Hematopoietic multipotent progenitor cell treated with erythropoietin and hydrocortisone succinate and interleukin-3 and kit ligand, for 15 days (in vitro differentiated cells): ENCODE data around the gene FCRLA.

ENCODE experiments used
- DNase-seq: peaks from one replicate; pipeline ENCODE4 v3.0.0-alpha.2; 2015; ENCODE audit warnings: low spot score

FCRLA gene

GRCh38 chr1:161731981-161732718, 25.1 kb downstream of the FCRLA start:
- DNase-seq: no peak

DNA sequence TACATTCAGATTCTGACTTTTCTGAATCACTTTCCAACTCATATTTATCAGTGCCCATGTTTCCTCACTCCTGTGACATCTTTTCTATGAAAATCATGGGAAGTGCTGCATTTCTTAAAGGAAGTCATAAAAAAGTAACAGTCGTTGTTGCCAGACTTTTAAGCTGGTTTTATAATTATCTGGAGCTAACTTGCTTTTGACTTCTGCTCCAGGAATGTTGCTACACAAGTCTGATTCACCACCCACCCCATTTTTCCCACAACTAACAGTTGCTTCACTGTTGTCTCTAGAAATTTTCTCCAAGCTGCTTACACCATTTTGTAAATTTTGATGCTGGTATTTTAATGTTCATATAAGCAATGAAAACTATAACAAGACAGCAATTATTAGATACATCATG, 26.5 kb downstream of the FCRLA start:
- no peak for DNase-seq

DNA sequence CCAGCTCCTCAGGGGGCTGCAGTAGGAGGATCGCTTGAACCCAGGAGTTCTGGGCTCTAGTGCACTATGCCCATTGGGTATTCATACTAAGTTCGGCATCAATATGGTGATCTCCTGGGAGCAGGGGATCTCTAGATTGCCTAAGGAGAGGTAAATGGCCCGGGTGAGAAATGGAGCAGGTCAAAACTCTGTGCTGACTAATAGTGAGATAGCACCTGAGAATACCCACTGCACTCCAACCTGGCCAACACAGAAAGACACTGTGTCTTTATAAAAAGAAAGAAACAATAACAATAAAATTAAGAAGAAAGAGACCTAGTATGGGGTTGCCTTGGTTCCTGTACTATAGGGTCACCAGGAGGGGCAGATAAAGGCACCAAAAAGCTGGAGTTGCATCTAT, 28.8 kb downstream of the FCRLA start:
- no peak for DNase-seq

DNA sequence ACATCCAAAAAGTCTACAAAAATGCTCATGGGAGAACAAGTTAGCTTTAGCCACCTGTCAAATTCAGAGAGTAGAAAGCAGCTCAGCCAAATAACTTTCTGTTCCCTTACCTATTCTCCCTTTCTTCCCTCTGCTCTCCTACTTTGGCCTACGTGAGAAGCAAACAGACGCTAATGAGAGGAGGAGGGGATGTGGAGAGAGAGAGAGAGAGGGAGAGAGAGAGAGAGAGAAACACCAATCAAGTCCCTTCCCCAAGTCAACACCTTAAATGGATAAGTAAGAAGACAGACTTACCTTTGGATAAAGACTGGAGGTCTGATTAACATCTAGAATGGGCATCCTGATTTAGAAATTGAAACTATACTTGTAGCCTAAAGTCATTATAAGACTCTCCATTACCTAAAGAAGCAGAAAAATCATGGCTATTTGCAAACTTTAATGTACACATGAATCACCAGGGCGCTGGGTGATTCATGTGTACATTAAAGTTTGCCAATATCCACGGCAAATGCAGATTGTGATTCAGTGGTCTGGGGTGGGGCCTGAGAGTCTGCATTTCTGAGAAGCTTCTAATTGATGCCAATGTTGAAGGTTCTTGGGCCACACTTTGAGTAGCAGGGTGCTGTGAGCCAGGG, 29.4 kb downstream of the FCRLA start:
- DNase-seq: peak; percentile 49

DNA sequence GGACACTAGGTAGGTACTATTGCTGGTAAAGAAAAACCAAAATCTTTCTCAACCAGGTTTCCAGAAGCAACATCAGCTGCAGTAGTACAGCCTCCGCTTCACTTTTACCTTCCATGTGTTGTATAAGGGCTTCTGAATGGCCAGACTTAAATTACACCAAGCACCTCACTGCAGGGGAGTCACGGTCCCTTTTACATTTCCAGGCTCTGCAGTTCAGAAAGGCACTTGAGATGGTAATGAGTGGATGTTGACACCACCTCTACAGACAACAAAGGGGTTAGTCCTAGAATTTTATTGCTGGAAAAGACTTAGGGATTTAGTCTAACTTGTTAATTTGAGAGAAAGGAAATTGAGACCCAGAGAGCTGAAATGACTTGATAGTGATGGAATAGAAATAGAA, 30.6 kb downstream of the FCRLA start:
- DNase-seq: no peak

GRCh38 chr1:161738627-161739287, 31.7 kb downstream of the FCRLA start:
- peak; percentile 86 for DNase-seq

DNA sequence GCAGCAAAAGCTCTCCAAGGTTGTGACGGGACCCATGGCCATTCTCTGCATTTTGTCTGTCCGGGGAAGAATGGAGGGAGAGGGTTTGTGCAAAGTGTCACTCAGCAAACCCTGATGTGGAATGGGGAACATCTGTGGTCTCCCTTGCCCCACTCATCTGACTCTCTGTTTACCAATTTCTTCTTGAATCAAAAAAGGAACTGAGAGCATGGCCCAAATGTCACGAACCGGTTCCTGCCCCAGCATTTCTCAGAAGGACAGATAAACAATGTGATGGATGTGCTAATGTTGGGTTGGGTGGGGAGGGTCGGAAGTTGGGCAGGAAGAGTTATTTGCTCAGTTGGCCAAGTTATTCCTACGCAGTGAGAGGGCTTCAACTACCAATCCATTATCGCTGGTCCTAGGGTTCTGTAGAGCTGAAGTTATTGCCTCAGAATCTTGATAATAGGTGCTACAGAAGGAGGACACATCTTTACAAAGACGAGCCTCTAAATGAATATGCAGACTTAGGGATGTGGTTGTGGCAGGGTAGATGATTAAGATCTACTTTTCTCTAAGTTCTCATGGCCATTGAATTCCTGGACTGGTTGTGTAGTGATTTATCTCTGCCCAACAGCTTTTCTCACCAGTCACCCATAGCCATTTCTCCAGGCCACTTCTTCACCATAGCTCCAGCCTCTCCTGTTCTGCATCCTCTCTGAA, 33.0 kb downstream of the FCRLA start:
- no peak for DNase-seq

- DNase-seq: no peak
Observed at GRCh38 chr1:161740921-161741320, 33.9 kb downstream of the FCRLA start.

DNA sequence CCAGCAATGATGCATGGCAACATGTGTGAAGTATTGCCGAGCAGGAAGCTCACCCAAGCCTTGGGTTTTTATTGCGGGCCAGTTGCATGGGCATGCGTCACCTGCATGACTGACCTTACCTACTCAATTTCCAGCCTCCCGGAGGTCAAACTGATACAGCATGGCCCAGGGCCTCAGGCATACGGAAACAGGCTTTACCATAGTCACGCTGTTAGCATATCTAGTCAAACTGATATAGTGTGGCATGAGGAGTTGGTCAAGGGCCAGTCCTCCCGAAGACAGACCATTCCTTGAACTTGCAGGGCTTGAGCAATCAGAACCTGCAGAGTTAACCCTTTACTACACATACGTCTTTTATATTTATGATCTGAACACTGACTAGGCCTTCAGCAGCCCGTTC, 36.2 kb downstream of the FCRLA start:
- no peak for DNase-seq

DNA sequence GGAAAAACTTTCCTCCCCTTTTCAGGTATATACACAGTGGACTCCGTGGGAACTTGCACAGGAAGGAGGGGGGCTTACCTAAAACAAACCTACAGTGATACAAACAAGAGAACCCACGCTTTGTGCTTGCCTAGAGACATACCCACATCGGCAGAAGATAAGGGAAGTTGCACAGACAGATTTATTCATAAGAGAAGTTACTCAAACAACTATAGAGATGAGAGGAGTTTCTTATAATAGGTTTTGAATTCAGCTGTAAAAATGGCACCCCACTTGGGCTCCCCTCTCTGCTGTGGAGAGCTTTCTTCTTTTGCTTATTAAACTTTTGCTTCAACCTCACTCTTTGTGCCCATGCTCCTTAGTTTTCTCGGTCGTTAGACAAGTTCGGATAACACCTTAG, 40.8 kb downstream of the FCRLA start:
- DNase-seq: no peak

GRCh38 chr1:161749509-161750407, 42.7 kb downstream of the FCRLA start, which contains the start of gene DUSP12:
DUSP12 (plus strand) TSS chr1:161749786; CDS start chr1:161749802, 16 bp downstream.
- peak; percentile 83 for DNase-seq

DNA sequence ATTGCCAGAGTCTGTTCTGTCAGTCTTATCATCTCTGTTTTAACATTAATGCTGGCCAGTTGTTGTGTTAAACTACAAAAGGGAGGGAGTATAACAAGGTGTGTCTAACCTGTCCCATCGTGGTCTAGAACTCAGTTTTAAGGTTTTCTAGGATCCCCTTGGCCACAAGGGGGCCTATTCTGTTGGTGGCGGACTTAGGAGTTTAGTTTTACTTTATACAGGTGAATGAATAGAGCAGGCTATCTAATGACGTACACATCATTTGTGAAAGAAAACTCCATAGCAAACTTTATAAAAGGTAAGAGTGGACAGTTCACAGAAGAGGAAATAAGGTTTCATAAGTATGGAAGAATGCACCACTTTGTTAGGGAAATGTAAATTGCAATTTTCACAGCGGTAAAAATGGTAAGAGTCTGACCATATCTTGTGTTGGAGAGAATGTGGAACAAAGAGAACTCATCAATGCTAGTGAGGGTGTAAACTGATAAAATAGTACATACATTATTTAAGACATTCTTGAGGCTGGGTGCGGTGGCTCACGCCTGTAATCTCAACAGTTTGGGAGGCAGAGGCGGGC, 56.6 kb downstream of the FCRLA start:
- DNase-seq: peak; percentile 68
